Endodermal cell (in vitro differentiated cells): ENCODE results near the gene FBXW4. TPM values are rescaled to one million over a fixed set of nuclear protein-coding genes. Genes with fewer than 3 reads are reported as not detected.

Experiments used
- DNase-seq: peaks from one replicate; pipeline ENCODE4 v3.0.0-alpha.2; 2017
- H3K27ac ChIP-seq: 2 replicates; pipeline ENCODE4 v1.5.1; 2013; ENCODE audit warnings: mild to moderate bottlenecking, low read depth, low read length, moderate library complexity
- H3K27me3 ChIP-seq: 2 replicates; pipeline ENCODE4 v1.6.1; 2013; ENCODE audit warnings: mild to moderate bottlenecking, low read length, moderate library complexity; ENCODE audit not compliant: insufficient read depth, control insufficient read depth, poor library complexity, severe bottlenecking
- H3K36me3 ChIP-seq: 2 replicates; pipeline ENCODE4 v1.7.0; 2013; ENCODE audit warnings: mild to moderate bottlenecking, low read length, moderate library complexity; ENCODE audit not compliant: control insufficient read depth, insufficient read depth
- H3K4me1 ChIP-seq: one replicate; pipeline ENCODE4 v1.7.0; 2013; ENCODE audit warnings: low read length; ENCODE audit not compliant: control insufficient read depth, insufficient read depth
- H3K4me3 ChIP-seq: 2 replicates; pipeline ENCODE4 v1.5.1; 2013; ENCODE audit warnings: mild to moderate bottlenecking, low read length, moderate library complexity
- H3K9ac ChIP-seq: 2 replicates; pipeline ENCODE4 v1.6.1; 2013; ENCODE audit warnings: mild to moderate bottlenecking, low read length, moderate library complexity; ENCODE audit not compliant: poor library complexity, severe bottlenecking; ENCODE audit errors: extremely low read depth
- H3K9me3 ChIP-seq: 2 replicates; pipeline ENCODE4 v1.6.1; 2013; ENCODE audit warnings: mild to moderate bottlenecking, low read length, moderate library complexity; ENCODE audit not compliant: control insufficient read depth
- H3K27ac Mint-ChIP-seq: 2 replicates; pipeline ENCODE4 v1.8.0; 2020; ENCODE audit warnings: mixed read lengths
- H3K27me3 Mint-ChIP-seq: 2 replicates; pipeline ENCODE4 v1.8.0; 2021; ENCODE audit warnings: mild to moderate bottlenecking, mixed read lengths; ENCODE audit not compliant: insufficient read depth
- H3K36me3 Mint-ChIP-seq: 2 replicates; pipeline ENCODE4 v1.8.0; 2020; ENCODE audit warnings: low read depth, mixed read lengths
- H3K4me1 Mint-ChIP-seq: 2 replicates; pipeline ENCODE4 v1.8.0; 2020; ENCODE audit warnings: mixed read lengths
- H3K4me3 Mint-ChIP-seq: 2 replicates; pipeline ENCODE4 v1.8.0; 2020; ENCODE audit warnings: mild to moderate bottlenecking, moderate library complexity, mixed read lengths
- H3K9me3 Mint-ChIP-seq: 2 replicates; pipeline ENCODE4 v1.8.0; 2020; ENCODE audit warnings: mild to moderate bottlenecking, mixed read lengths
- CTCF ChIP-seq: fragments of 200-600 bp; sonication (generic); conservative IDR thresholded peaks from 2 replicates; pipeline ENCODE4 v1.5.0; 2021; ENCODE audit warnings: antibody characterized with exemption, mild to moderate bottlenecking
- WGBS, 2 experiments: methylation state at CpG; one replicate each; pipeline versions ENCODE4 v1.1.5 to v1.1.7; 2013; ENCODE audit warnings: missing lambda C conversion rate in 2 of 2, mixed read lengths in 1 of 2; ENCODE audit not compliant: insufficient coverage in 1 of 2, insufficient read length in 1 of 2; 5-methylcytosine and 5-hydroxymethylcytosine counted together
- total RNA-seq, 2 donors: library from RNA; stranded (reverse); fragmentation: NEBNext Ultra II Directional in 1 of 2; extraction: Animal tissue kit (Norgen Biotek cat#: 25700) in 1 of 2; gene quantifications; 2 replicates in 1 of 2; 3 replicates in 1 of 2; pipeline ENCODE4 v1.2.1, GENCODE V29; 2021

The FBXW4 gene
- total RNA-seq, 2 donors from 2014 or later, result 63.8 to 70.9 TPM

DNA sequence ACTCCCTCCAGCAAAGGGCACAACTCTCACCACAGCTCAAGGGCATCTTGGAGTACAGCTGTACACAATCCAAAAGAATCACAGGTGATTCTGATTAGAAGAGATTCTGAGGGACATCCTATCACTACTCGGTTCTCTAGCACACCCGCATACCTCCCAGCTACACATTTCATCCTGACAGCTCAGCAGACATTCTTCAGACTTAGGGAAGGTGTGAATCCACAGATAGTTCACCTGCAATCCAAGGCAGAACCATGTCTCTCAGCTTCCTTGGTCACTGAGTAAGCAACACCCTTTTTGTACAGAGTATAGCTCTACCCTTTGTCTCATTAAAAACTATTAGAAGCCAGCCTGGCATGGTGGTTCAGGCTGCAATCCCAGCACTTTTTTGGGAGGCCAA lies 26.8 kb upstream of the FBXW4 start:
- H3K27me3 ChIP-seq, result no peaks in the 10 kb centered on the region
- no peaks in the 10 kb centered on the region for H3K36me3 ChIP-seq
- H3K9me3 ChIP-seq, result no peaks in the 10 kb centered on the region
- H3K4me3 ChIP-seq, result no peak overlapping the region
- Mint-ChIP-seq H3K4me3 (no peak overlapping the region), H3K27ac (no peak overlapping the region), H3K36me3 (no peaks in the 10 kb centered on the region), H3K27me3 (no peaks in the 10 kb centered on the region), H3K4me1 (peaks cover 51% of the 10 kb centered on the region), H3K9me3 (no peaks in the 10 kb centered on the region)
- 85 to 92% methylated on average over 2 of the region's 2 CpGs for WGBS, 2 experiments
- no peak for TF ChIP-seq CTCF
- peaks cover 18% of the 10 kb centered on the region for H3K4me1 ChIP-seq
- no peak for DNase-seq
- no peak overlapping the region for H3K27ac ChIP-seq
- H3K9ac ChIP-seq, result no peak overlapping the region

DNA sequence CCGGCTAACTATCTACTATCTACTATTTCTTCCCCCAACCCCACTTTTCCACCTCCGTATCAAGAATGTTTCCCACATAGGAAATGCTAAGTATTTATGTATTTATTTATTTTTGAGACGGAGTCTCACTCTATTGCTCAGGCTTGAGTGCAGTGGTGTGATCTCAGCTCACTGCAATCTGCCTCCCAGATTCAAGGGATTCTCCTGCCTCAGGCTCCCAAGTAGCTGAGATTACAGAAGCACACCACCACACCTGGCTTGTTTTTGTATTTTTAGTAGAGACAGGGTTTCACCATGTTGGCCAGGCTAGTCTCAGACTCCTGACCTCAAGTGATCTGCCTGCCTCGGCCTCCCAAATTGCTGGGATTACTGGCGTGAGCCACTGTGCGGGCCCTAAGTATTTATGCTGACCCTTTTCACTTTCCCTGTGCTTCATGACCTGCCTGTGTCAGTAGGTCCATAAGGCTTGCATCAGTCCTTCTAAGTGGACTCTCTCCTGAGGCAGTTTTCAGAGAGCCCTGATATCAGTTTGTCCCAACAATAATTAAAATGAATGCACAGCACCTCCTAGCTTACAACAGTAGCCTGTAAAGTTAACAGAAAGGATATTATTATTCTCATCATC lies 25.7 kb upstream of the FBXW4 start:
- 94% methylated on average over 4 to 5 of the region's 6 CpGs for WGBS, 2 experiments

DNA sequence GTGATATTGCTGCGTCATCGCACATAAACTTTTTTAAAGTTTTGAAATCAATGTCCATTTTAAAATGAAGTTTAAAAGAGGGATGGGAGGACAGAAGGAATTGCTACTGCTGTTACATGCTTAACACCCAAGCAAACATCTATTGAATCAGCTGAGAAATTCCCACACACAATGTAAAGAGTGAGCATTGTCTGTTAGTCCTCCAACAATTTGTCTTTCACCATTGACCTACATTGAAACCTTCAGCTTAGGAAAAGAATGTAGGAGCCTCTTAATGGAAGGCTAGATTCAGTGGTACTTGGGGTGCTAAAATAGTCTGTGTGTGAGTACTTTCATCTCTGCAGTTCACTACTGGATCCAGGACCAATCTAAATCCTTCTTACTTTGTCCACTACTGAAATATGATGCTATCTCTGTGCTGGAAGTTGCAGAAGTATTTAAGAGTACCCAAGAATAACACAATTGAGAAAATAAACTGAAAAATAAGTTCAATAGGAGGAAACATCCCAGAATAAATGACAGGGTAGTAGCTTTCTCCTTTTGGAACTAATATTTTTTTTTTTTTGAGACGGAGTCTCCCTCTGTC lies 23.8 kb upstream of the FBXW4 start:
- peak overlapping the region; percentile 71 for H3K27ac Mint-ChIP-seq
- H3K27me3 ChIP-seq, result no peaks in the 10 kb centered on the region
- H3K27ac ChIP-seq, result no peak overlapping the region
- no peaks in the 10 kb centered on the region for H3K36me3 ChIP-seq
- no peak for TF ChIP-seq CTCF
- no peak for DNase-seq
- H3K9ac ChIP-seq, result no peak overlapping the region
- 98% methylated on average over 3 of the region's 3 CpGs; no CpG with 5 or more reads in 1 of the 2 experiments for WGBS, 2 experiments
- H3K27me3 Mint-ChIP-seq, result no peaks in the 10 kb centered on the region
- H3K4me1 ChIP-seq, result peaks cover 14% of the 10 kb centered on the region
- H3K4me1 Mint-ChIP-seq, result peaks cover 35% of the 10 kb centered on the region
- H3K4me3 ChIP-seq, result peak overlapping the region; percentile 1
- H3K9me3 ChIP-seq, result no peaks in the 10 kb centered on the region
- H3K9me3 Mint-ChIP-seq, result no peaks in the 10 kb centered on the region
- no peak overlapping the region for H3K4me3 Mint-ChIP-seq
- H3K36me3 Mint-ChIP-seq, result no peaks in the 10 kb centered on the region

More for the DNA sequence above, 25.7 kb upstream of the FBXW4 start:
- Histone ChIP-seq H3K9ac (no peak overlapping the region), H3K27ac (no peak overlapping the region), H3K9me3 (no peaks in the 10 kb centered on the region), H3K4me3 (no peak overlapping the region), H3K4me1 (peaks cover 18% of the 10 kb centered on the region), H3K27me3 (no peaks in the 10 kb centered on the region), H3K36me3 (no peaks in the 10 kb centered on the region)
- Mint-ChIP-seq H3K36me3 (no peaks in the 10 kb centered on the region), H3K4me1 (peaks cover 50% of the 10 kb centered on the region), H3K9me3 (no peaks in the 10 kb centered on the region), H3K27me3 (no peaks in the 10 kb centered on the region), H3K27ac (no peak overlapping the region), H3K4me3 (no peak overlapping the region)
- DNase-seq, result no peak
- no peak for TF ChIP-seq CTCF
